Vagina (tissue), 2 donors: Measurements from ENCODE around the gene FLT1. TPM values are rescaled to one million over a fixed set of nuclear protein-coding genes. Genes with fewer than 3 reads are reported as not detected.

Source experiments
- DNase-seq, 2 donors: peaks; one replicate each; pipeline ENCODE4 v3.0.0-alpha.2; 2017; ENCODE audit errors: extremely low spot score in 2 of 2
- H3K27ac ChIP-seq: fragments of 200-600 bp; sonication (generic); one replicate; pipeline ENCODE4 v1.5.1; 2019
- H3K27me3 ChIP-seq: fragments of 200-600 bp; sonication (generic); one replicate; pipeline ENCODE4 v1.5.1; 2019
- H3K36me3 ChIP-seq, 2 donors: fragments of 200-600 bp; sonication (generic); one replicate each; pipeline ENCODE4 v1.5.1; 2017 to 2019
- H3K4me1 ChIP-seq: fragments of 200-600 bp; sonication (generic); one replicate; pipeline ENCODE4 v1.5.1; 2019
- H3K4me3 ChIP-seq, 2 donors: fragments of 200-600 bp; sonication (generic); 1 replicate in 1 of 2; 2 replicates in 1 of 2; pipeline ENCODE4 v1.5.1; 2016 to 2019
- H3K9me3 ChIP-seq: fragments of 200-600 bp; sonication (generic); one replicate; pipeline ENCODE4 v1.5.1; 2019
- CTCF ChIP-seq, 3 experiments: fragments of 450-650 bp in 2 of 3; fragments of 200-600 bp in 1 of 3; sonication (generic) in 1 of 3; IDR thresholded peaks; one replicate each; pipeline ENCODE4 v1.5.1; 2017 to 2019; ENCODE audit warnings: antibody characterized with exemption in 3 of 3, mild to moderate bottlenecking in 2 of 3, moderate library complexity in 2 of 3
- POLR2A ChIP-seq, 2 donors: fragments of 450-650 bp; IDR thresholded peaks; one replicate each; pipeline ENCODE4 v1.6.1; 2017; ENCODE audit warnings: antibody characterized with exemption in 2 of 2, mild to moderate bottlenecking in 2 of 2, moderate library complexity in 2 of 2
- POLR2AphosphoS5 ChIP-seq, 2 donors: sonication (generic); formaldehyde crosslinking; IDR thresholded peaks; one replicate each; pipeline ENCODE4 v1.9.0; 2017; ENCODE audit warnings: antibody characterized with exemption in 2 of 2, mild to moderate bottlenecking in 2 of 2, low read depth in 1 of 2; ENCODE audit not compliant: insufficient read depth in 1 of 2
- intact Hi-C: fragments of 100-400 bp; cut with DNase I; formaldehyde crosslinking; loops from one replicate; pipeline ENCODE4 v1.15.1; 2023
- total RNA-seq: library from RNA; depleted of rRNA; stranded (reverse); fragments of >200 nt; gene quantifications from one replicate; pipeline ENCODE4 v1.2.3, GENCODE V29; 2016

Gene FLT1
- total RNA-seq, 1 donor from 2014 or later: 18.9 TPM

GRCh38 chr13:28319528-28319927 is 175.4 kb downstream of the FLT1 start:
- H3K27me3 ChIP-seq: no peaks in the 10 kb centered on the region
- no peaks in the 10 kb centered on the region for H3K9me3 ChIP-seq
- no peak for DNase-seq
- no peak overlapping the region for H3K27ac ChIP-seq
- no peak overlapping the region for H3K4me3 ChIP-seq
- peaks cover 14% of the 10 kb centered on the region for H3K4me1 ChIP-seq
- intact Hi-C loops: no loop called here
- no peaks in the 10 kb centered on the region for H3K36me3 ChIP-seq
- TF ChIP-seq POLR2AphosphoS5 (IDR thresholded peaks at IDR 0.05; ENCODE audit: insufficient read depth in 1 of 2, low read depth in 1 of 2) (no peak), POLR2A (IDR thresholded peaks at IDR 0.05) (no peak), CTCF (IDR thresholded peaks at IDR 0.05) (no peak)

GRCh38 chr13:28318496-28318895 is 176.4 kb downstream of the FLT1 start:
- Histone ChIP-seq H3K27ac (no peak overlapping the region), H3K27me3 (no peaks in the 10 kb centered on the region), H3K4me1 (peaks cover 14% of the 10 kb centered on the region), H3K36me3 (no peaks in the 10 kb centered on the region), H3K4me3 (no peak overlapping the region), H3K9me3 (no peaks in the 10 kb centered on the region)
- no peak for TF ChIP-seq CTCF (IDR thresholded peaks at IDR 0.05)
- TF ChIP-seq POLR2A (IDR thresholded peaks at IDR 0.05): no peak
- no peak for TF ChIP-seq POLR2AphosphoS5 (IDR thresholded peaks at IDR 0.05; ENCODE audit: insufficient read depth in 1 of 2, low read depth in 1 of 2)
- intact Hi-C loops: no loop called here
- DNase-seq: no peak

- H3K36me3 ChIP-seq: no peaks in the 10 kb centered on the region
- H3K27ac ChIP-seq: no peak overlapping the region
- H3K27me3 ChIP-seq: no peaks in the 10 kb centered on the region
- TF ChIP-seq CTCF (IDR thresholded peaks at IDR 0.05) (no peak), POLR2A (IDR thresholded peaks at IDR 0.05) (no peak), POLR2AphosphoS5 (IDR thresholded peaks at IDR 0.05; ENCODE audit: insufficient read depth in 1 of 2, low read depth in 1 of 2) (no peak)
- H3K4me3 ChIP-seq: no peak overlapping the region
- no peaks in the 10 kb centered on the region for H3K9me3 ChIP-seq
- peaks cover 4% of the 10 kb centered on the region for H3K4me1 ChIP-seq
- DNase-seq: no peak
- intact Hi-C loops: no loop called here
Observed at GRCh38 chr13:28316836-28317235, 178.1 kb downstream of the FLT1 start.

GRCh38 chr13:28316129-28316528 is 178.8 kb downstream of the FLT1 start:
- H3K4me3 ChIP-seq: no peak overlapping the region
- H3K27ac ChIP-seq: no peak overlapping the region
- no peaks in the 10 kb centered on the region for H3K4me1 ChIP-seq
- no peaks in the 10 kb centered on the region for H3K36me3 ChIP-seq
- no peaks in the 10 kb centered on the region for H3K9me3 ChIP-seq
- intact Hi-C loops: no loop called here
- DNase-seq: no peak
- no peaks in the 10 kb centered on the region for H3K27me3 ChIP-seq
- TF ChIP-seq CTCF (IDR thresholded peaks at IDR 0.05) (no peak), POLR2AphosphoS5 (IDR thresholded peaks at IDR 0.05; ENCODE audit: insufficient read depth in 1 of 2, low read depth in 1 of 2) (no peak), POLR2A (IDR thresholded peaks at IDR 0.05) (no peak)

GRCh38 chr13:28314879-28315278 is 180.0 kb downstream of the FLT1 start:
- no peaks in the 10 kb centered on the region for H3K9me3 ChIP-seq
- no peak overlapping the region for H3K4me3 ChIP-seq
- no peak for DNase-seq
- H3K27me3 ChIP-seq: no peaks in the 10 kb centered on the region
- TF ChIP-seq POLR2A (IDR thresholded peaks at IDR 0.05) (no peak), CTCF (IDR thresholded peaks at IDR 0.05) (no peak), POLR2AphosphoS5 (IDR thresholded peaks at IDR 0.05; ENCODE audit: insufficient read depth in 1 of 2, low read depth in 1 of 2) (no peak)
- intact Hi-C loops: no loop called here
- H3K4me1 ChIP-seq: no peaks in the 10 kb centered on the region
- no peaks in the 10 kb centered on the region for H3K36me3 ChIP-seq
- H3K27ac ChIP-seq: no peak overlapping the region
